ENCODE measurements around the gene TTC7B. TPM values are rescaled to one million over a fixed set of nuclear protein-coding genes. Genes with fewer than 3 reads are reported as not detected.

The TTC7B gene
- total and polyA plus RNA-seq, 2 donors (not counting 1 experiment from before 2014, with no cell fraction given), result 0.36 to 3.2 TPM

DNA sequence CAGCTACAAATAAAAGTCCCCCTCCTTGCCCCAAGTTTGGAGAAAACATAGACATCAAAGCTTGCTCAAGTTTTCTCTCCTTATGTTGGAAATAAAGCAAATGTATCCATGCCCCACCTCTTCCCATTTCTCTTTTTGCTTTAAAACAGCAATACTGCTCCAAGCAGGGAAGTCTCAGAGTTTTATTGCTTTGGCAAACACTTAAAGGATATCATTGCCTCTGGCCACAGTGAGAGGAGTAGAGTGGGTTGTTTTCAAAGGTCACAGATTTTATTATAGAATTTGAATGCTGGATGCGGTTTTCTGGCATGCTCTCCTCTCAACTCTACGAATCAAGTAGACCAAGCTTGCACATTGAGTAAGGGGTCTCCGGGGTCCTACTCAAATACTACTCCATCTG is 149.7 kb downstream of the TTC7B start:
- ATAC-seq (ENCODE audit: low read depth), result no peak
- 90% methylated on average over 3 of the region's 3 CpGs for WGBS (ENCODE audit: insufficient coverage)

DNA sequence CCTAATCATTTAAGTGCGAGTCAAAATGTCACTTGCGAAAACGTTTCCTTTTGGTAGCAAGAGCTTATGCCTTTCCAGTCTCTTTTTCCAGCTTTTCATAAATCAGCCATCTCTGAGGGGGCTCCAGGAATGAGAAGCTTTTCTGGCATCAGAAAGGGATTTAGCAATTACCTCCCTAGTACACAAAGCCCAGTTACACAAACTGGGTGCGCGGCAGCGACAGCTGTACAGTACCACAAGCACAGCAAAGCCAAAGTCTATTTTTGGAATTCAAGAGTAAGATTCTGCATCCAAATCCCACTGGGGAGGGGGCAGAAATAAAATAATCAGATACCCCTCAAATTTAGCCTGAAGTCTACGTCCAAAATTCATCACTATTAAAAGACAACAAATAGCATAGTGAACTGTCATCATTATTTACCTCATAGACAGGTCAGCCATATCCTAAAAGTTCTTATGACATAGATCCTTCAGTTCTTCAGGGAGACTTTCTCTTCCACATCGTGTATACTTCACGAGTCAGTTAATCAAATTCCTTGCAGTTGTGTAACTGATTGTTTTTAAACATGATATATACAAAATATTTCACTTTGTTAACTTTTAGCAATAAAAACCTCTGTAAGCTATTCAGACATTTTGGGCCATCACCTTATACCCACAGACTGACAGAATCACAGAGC is 150.8 kb downstream of the TTC7B start:
- no peaks in the 10 kb centered on the region for H3K36me3 ChIP-seq (replicated peaks in 1 of 2; ENCODE audit: control extremely low read depth in 1 of 2, control insufficient read depth in 1 of 2, extremely low read depth in 1 of 2, insufficient read depth in 2 of 2, low read length in 1 of 2)
- ATAC-seq (ENCODE audit: low read depth) (no peak), DNase-seq (no peak)
- no peaks in the 10 kb centered on the region for H3K27me3 ChIP-seq (replicated peaks in 1 of 4; ENCODE audit: control extremely low read depth in 1 of 4, control insufficient read depth in 3 of 4, insufficient read depth in 4 of 4, low read length in 3 of 4)
- H3K79me2 ChIP-seq (ENCODE audit: control insufficient read depth, insufficient read depth, low read length), result no peaks in the 10 kb centered on the region
- no peak overlapping the region for H3K4me2 ChIP-seq (replicated peaks; ENCODE audit: low read depth, low read length, poor library complexity, severe bottlenecking)
- no peaks in the 10 kb centered on the region for H4K20me1 ChIP-seq (ENCODE audit: control insufficient read depth, insufficient read depth, low read length, poor library complexity, severe bottlenecking)
- H3K9me3 ChIP-seq (ENCODE audit: control extremely low read depth in 1 of 3, control insufficient read depth in 2 of 3, insufficient read depth in 1 of 3, low read length in 2 of 3), result no peaks in the 10 kb centered on the region
- ChIA-PET CTCF (no interaction called here), POLR2A (no interaction called here)
- no peak overlapping the region for H2AFZ ChIP-seq (ENCODE audit: insufficient read depth, low read depth, low read length, poor library complexity, severe bottlenecking)
- Mint-ChIP-seq H3K9me3 (ENCODE audit: insufficient read depth) (peaks cover 3% of the 10 kb centered on the region), H3K4me1 (peaks cover 3% of the 10 kb centered on the region), H3K4me3 (no peak overlapping the region), H3K27ac (no peak overlapping the region), H3K27me3 (peaks cover 4% of the 10 kb centered on the region)
- intact Hi-C loops (cut with micrococcal nuclease), result no loop called here
- TF ChIP-seq, protein P1, sequence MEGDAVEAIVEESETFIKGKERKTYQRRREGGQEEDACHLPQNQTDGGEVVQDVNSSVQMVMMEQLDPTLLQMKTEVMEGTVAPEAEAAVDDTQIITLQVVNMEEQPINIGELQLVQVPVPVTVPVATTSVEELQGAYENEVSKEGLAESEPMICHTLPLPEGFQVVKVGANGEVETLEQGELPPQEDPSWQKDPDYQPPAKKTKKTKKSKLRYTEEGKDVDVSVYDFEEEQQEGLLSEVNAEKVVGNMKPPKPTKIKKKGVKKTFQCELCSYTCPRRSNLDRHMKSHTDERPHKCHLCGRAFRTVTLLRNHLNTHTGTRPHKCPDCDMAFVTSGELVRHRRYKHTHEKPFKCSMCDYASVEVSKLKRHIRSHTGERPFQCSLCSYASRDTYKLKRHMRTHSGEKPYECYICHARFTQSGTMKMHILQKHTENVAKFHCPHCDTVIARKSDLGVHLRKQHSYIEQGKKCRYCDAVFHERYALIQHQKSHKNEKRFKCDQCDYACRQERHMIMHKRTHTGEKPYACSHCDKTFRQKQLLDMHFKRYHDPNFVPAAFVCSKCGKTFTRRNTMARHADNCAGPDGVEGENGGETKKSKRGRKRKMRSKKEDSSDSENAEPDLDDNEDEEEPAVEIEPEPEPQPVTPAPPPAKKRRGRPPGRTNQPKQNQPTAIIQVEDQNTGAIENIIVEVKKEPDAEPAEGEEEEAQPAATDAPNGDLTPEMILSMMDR (IDR thresholded peaks at IDR 0.05), result no peak
- no peak for TF ChIP-seq EZH2 (IDR thresholded peaks at IDR 0.05; ENCODE audit: borderline replicate concordance, insufficient read depth, low read depth, low read length, poor library complexity, severe bottlenecking)
- H3K4me1 ChIP-seq (ENCODE audit: control insufficient read depth in 2 of 2, insufficient read depth in 2 of 2, low read length in 2 of 2), result peaks cover 0 to under 1% of the 10 kb centered on the region in 2 donors
- no peak overlapping the region for H3K4me3 ChIP-seq (ENCODE audit: control extremely low read depth in 1 of 5, extremely low read depth in 1 of 5, insufficient read depth in 1 of 5, low read depth in 2 of 5, low read length in 4 of 5)
- H3K9ac ChIP-seq (ENCODE audit: low read length), result no peak overlapping the region
- WGBS (ENCODE audit: insufficient coverage), result 81% methylated on average over 4 of the region's 9 CpGs
- H3K27ac ChIP-seq (ENCODE audit: low read length in 2 of 2), result no peak overlapping the region

More for the DNA sequence above, 149.7 kb downstream of the TTC7B start:
- Histone ChIP-seq H3K79me2 (ENCODE audit: control insufficient read depth, insufficient read depth, low read length) (no peaks in the 10 kb centered on the region), H4K20me1 (ENCODE audit: control insufficient read depth, insufficient read depth, low read length, poor library complexity, severe bottlenecking) (no peaks in the 10 kb centered on the region), H3K9me3 (ENCODE audit: control extremely low read depth in 1 of 3, control insufficient read depth in 2 of 3, insufficient read depth in 1 of 3, low read length in 2 of 3) (no peaks in the 10 kb centered on the region), H3K4me2 (replicated peaks; ENCODE audit: low read depth, low read length, poor library complexity, severe bottlenecking) (no peak overlapping the region), H3K27me3 (replicated peaks in 1 of 4; ENCODE audit: control extremely low read depth in 1 of 4, control insufficient read depth in 3 of 4, insufficient read depth in 4 of 4, low read length in 3 of 4) (no peaks in the 10 kb centered on the region), H3K4me1 (ENCODE audit: control insufficient read depth in 2 of 2, insufficient read depth in 2 of 2, low read length in 2 of 2) (peaks cover 8 to 12% of the 10 kb centered on the region in 2 donors), H3K4me3 (ENCODE audit: control extremely low read depth in 1 of 5, extremely low read depth in 1 of 5, insufficient read depth in 1 of 5, low read depth in 2 of 5, low read length in 4 of 5) (no peak overlapping the region), H2AFZ (ENCODE audit: insufficient read depth, low read depth, low read length, poor library complexity, severe bottlenecking) (no peak overlapping the region), H3K36me3 (replicated peaks in 1 of 2; ENCODE audit: control extremely low read depth in 1 of 2, control insufficient read depth in 1 of 2, extremely low read depth in 1 of 2, insufficient read depth in 2 of 2, low read length in 1 of 2) (no peaks in the 10 kb centered on the region), H3K9ac (ENCODE audit: low read length) (no peak overlapping the region), H3K27ac (ENCODE audit: low read length in 2 of 2) (no peak overlapping the region)
- intact Hi-C loops (cut with micrococcal nuclease), result no loop called here
- DNase-seq, result no peak
- Mint-ChIP-seq H3K27ac (no peak overlapping the region), H3K27me3 (peaks cover 4% of the 10 kb centered on the region), H3K9me3 (ENCODE audit: insufficient read depth) (peaks cover 3% of the 10 kb centered on the region), H3K4me3 (no peak overlapping the region), H3K4me1 (peaks cover 14% of the 10 kb centered on the region)
- POLR2A ChIA-PET, result no interaction called here
- CTCF ChIA-PET, result interaction anchor here (0.6 kb wide), 1 partner anchor 434 kb away, joined by 4 read pairs; no protein-coding TSS in a partner anchor
- TF ChIP-seq, protein P1 (IDR thresholded peaks at IDR 0.05), result no peak
- TF ChIP-seq EZH2 (IDR thresholded peaks at IDR 0.05; ENCODE audit: borderline replicate concordance, insufficient read depth, low read depth, low read length, poor library complexity, severe bottlenecking), result no peak
